ENCODE data around the gene OGA.

OGA gene

GRCh38 chr10:101818119-101818871, at the start of gene OGA:
OGA (minus strand) TSS chr10:101818444; CDS start chr10:101818022, 422 bp downstream.
- DNase-seq (ENCODE audit: low read depth) = peak; percentile 98

- DNase-seq (ENCODE audit: low read depth) = no peak
These were observed 49.7 kb upstream of the OGA start for GRCh38 chr10:101867931-101868330.

DNA sequence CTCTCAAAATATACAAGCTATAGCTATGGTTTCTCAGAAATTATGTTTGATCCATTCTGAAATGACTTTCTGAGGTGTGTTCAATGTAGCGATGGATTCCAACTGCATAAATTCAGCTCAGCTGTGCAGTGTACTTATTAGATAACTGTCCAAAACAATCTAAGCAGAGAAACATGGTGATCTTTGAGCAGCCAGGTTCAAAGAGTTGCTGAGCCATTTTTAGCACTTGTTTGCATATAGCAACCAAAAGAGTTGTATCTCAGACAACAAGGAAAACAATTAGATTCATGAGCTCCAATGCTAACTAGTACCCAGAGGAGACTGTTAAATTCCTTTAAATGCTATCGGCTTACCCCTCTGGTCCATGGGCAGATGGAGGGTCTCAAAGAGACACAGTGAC, 41.3 kb upstream of the OGA start:
- DNase-seq (ENCODE audit: low read depth) = no peak

- DNase-seq (ENCODE audit: low read depth) = no peak
These were observed 40.7 kb upstream of the OGA start for GRCh38 chr10:101858723-101859500.

DNA sequence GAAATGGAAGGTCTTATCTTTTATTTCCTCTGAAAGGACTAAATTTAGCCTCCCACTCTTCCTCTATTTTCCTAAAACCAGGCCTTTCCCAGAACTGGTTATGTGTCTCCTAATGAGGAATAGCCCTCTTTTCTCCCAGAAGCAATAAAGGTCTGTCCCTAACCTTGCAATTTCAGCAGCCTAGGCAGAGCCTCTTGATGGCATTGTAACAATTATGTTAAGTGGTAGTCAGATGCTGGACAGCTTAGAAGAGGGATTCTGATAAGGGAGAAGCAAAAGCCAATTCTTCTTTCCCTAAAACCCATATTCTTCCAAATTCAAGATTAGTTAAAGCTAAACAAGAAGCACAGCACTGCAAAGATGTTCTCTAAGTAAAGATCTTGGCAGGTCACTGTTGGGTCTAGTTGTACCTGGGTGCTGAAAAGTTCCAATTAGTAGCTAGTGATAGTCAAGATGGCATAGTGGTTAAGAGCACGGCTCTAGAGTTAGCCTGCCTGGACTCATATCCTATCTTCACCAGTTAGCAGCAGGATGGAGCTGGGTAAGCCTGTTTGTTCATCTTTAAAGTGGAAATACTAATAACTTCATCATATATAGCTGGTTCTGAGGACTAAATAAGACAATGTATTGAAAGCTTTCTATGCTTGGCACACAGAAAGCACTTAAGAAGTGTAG, 39.7 kb upstream of the OGA start:
- DNase-seq (ENCODE audit: low read depth) = no peak

DNA sequence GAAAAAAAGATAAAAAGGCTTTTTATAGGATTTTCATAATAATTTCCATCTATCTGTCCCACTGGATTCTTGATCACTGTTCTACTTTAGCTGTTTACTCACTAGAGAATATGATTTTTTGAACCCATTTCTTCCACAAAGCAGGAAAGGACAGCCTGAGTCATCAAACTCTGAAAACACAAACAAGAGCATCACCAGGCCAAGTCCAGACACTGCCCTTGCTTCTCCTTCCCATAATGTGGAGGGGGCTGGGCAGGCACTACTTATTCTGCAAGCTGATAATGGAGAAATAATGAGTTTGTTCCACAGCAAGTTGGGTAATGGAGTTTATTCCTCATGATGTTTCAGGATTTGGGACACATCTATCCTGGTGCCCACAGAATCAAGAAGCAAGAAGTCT, 38.4 kb upstream of the OGA start:
- DNase-seq (ENCODE audit: low read depth) = no peak

DNA sequence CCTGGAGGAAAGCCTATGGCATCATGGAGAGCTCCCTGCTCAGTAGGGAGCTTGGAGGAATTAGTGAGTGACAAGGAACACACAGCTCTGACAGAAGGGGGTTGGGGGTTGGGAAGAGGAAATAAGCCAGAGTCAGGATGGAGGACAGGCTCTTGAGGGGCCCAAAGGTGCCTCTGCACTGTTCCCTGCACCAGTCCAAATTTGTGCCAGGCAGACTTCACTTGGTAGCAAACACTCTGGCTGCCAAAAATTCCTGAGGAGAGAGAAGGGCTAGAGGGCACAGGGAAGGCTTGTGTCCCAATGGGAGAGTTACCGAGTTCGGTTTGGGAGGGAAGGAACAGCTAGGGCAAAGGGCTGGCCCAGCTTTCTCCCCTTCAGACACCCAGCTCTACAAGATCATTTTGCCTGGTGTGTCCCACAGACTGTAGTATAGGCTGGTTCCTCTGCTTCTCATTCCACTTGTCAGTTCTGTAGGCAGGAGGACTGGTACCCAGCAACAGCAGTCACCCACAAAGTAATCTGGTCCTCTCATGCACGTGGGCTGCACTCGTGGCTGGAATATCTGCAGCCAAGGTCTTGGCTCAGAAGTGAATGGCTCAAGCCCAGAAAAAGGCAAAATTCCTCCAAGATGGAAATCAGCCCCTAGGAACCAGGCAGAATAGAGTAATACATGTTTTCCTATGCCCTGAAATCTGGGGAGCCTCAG, 33.3 kb upstream of the OGA start:
- DNase-seq (ENCODE audit: low read depth) = no peak

- no peak for DNase-seq (ENCODE audit: low read depth)
These were observed 32.5 kb upstream of the OGA start for GRCh38 chr10:101850749-101851148.

- no peak for DNase-seq (ENCODE audit: low read depth)
These were observed 30.7 kb upstream of the OGA start for GRCh38 chr10:101848894-101849351.

DNA sequence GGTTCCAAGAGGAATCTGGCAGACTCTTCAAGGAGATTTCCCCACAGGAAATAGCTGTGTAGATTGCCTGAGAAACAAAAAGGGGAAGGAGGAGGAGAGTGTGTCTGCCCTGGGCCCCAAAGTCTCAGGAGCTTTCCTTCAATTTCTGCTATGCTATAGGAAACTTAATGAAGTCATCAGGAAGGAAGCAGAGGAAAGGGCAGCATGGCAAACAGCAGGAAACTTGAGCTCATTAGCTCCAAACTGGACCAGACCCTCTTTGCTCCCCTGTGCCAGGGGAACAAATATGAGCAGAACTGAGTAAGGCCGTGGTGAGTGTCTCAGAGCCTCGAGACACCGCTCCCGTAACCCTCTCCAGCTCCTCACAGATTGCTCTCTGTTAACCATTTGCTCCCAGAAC, 30.2 kb upstream of the OGA start:
- DNase-seq (ENCODE audit: low read depth) = no peak

- no peak for DNase-seq (ENCODE audit: low read depth)
These were observed 27.6 kb upstream of the OGA start for GRCh38 chr10:101845893-101846292.

DNA sequence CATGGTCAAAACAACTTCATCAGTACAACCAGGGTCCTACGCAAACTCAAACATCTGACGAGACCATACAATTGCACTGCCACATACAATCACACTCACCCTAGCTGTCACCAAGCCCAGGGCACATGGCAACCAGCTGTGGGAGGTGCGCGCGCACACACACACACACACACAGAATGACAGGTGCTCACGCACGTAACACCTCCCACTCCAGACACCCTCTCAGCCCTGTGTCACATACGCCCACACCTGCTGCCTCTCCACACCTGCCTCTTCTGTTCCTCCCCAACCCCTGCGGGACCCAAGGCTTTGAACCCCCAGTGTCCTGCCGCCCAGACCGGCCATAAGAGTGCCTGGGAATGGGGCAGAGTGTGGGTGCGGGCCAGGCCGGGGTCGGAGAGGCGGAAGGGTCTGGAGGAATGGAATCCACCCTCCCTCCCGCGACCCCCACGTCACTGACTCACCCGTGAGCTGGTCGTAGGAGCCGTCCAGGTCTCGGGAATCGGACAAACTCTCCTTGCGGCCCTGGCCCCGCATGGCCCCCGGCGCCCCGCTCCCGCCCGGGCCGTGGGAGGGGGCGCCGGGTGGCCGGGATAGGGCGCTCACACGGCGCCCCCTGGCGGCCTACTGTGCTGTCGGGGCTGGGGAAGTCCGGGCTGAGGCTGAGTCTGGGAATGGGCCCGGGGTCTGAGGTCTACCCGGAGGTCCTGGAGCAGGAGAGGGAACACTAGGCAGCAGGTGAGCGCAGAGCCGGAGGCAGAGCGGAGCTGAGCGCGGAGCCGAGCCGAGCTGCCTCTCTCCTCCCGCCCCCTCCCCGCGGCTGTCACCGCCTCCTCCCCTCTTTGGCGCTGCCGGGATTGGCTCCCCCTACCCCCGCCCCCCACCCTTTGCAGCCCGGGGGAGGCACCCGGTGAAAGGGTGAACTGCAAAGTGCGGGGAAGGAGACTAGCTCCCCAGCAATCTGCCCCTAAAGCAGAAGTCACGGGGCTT, 25.1 kb upstream of the OGA start, which contains the start of gene KCNIP2:
KCNIP2 (minus strand) TSS at position 769 of the 990 bp plus-strand sequence; CDS start at position 537, 232 bp downstream.
- DNase-seq (ENCODE audit: low read depth) = no peak

- DNase-seq (ENCODE audit: low read depth) = no peak
These were observed 23.6 kb upstream of the OGA start for GRCh38 chr10:101841826-101842225.

DNA sequence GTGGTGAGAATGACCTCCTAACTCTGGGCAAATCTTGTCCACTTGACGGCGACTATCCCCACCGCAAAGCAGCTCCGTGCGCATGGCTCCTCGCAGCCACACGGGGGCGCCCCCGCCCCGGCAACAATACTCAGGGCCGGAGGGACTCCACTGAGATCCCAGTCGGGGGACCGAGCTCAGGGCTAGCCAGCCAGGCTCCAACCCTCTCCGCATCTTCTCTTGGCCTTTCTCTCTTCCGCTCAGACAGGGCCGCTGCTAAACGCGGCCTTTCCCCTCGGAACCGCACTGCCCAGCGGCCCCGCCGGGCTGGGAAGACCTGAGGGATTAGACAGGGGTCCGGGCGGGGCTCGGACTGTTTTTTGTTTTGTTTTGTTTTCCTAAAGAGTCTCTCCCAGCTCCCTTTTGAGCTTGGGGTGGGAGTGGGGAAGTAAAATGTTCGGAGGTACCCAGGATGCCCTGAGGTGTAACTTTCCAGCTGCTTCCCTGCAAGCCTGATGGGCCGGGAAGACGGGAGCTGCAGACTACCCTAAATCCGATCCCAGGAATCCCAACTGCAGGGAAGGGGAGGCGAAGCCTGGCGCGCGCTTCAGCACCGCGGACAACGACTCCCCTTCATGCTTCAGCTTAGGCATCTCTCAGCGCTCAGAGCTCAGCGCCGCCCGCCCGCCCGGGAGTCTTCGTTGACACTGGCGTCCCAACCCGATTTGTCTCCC, 22.7 kb upstream of the OGA start:
- DNase-seq (ENCODE audit: low read depth) = no peak

GRCh38 chr10:101840102-101840684, 21.9 kb upstream of the OGA start:
- DNase-seq (ENCODE audit: low read depth) = no peak

DNA sequence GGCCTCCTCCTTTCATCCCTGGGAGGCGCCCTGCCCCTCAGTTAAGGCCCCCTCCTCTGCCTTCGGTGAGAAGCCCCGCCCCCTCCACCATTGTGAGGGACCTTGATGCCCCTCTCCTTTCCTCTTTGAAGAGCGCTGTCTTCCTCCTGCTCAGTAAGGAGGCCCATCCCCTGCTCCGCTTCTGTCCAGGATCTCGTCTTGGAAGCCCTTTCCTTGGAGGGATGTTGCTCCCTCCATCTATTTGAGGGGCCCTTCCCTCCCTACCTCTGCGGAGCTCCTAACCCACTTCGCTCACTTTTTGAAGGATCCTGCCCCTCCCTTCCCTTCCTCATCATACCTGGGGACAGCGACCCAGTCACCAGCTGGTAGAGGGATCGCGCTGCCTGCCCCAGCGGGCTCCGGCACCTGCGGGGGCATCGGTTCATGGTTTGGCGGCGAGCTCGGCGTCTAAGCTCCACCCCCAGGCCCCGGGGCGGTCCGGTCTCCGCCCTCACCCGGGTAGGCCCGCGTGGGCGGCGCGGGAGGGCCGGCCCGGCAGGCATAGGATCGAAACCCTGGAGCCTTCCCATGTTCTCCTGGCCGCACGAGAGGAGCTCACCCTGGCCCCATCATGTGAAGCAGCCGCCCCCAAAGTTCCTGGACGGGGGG, 21.3 kb upstream of the OGA start:
- DNase-seq (ENCODE audit: low read depth) = no peak

- no peak for DNase-seq (ENCODE audit: low read depth)
These were observed 20.8 kb upstream of the OGA start for GRCh38 chr10:101839002-101839401.

DNA sequence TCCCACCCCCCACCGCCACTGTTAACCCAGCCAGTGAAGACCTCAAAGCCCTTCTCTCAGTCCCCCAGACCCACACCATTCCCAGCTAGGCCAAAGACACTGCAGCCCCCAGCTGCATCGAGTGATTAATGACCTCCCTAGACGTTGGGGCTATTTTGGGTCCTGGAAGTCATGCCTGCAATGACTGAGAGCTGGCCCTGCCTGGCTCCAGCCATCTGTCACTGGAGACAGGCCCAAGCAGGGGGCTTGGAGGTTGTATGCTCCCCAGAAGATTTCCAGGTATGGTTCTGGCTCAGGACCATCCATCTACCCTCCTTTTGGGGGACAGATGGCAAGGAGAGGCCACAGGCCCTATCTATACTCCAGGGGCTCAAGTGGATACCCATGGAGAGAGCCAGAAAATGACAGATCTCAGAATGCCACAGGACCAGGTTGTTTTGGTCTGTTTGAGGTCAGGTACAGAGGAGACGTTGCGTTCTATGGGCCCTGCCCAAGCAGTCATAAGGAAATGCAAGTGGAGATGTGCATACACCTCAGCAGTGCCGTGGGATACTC, 20.2 kb upstream of the OGA start:
- no peak for DNase-seq (ENCODE audit: low read depth)

DNA sequence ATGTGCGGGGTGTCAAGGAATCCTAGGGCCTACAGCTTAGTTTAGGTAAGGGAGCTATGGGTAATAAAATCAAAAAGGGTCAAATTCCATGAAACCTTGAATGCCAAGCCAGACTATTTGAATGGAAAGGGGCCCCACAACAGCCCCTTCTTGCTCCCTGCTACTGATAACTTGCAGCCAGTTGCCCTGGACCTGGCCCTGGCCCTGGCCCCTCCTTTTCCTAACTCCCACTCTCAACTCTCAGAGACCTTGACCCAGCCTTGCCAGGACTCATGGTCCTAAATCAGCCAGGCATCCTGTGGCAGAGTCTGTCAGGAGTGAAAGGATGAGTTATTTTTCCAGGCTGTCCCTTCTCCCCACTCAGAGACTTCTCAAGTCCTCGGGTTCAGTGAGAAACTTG, 19.5 kb upstream of the OGA start:
- no peak for DNase-seq (ENCODE audit: low read depth)

Measured in HS-5 (cell line).